HAP-1 (cell line): Measurements from ENCODE around the gene MKLN1.

ENCODE experiments used
- DNase-seq, 2 experiments: peaks; one replicate each; pipeline ENCODE4 v3.0.0-alpha.2; 2016 to 2020; ENCODE audit warnings: low spot score in 2 of 2
- H3K27me3 ChIP-seq: fragments of 250-450 bp; sonication (Bioruptor Pico); 2 replicates; pipeline ENCODE4 v1.5.1; 2020; ENCODE audit warnings: low read depth, mild to moderate bottlenecking, moderate library complexity
- H3K36me3 ChIP-seq: fragments of 250-450 bp; sonication (Bioruptor Pico); replicated peaks from 2 replicates; pipeline ENCODE4 v1.5.1; 2020; ENCODE audit warnings: mild to moderate bottlenecking
- H3K4me1 ChIP-seq: fragments of 250-450 bp; sonication (Bioruptor Pico); 2 replicates; pipeline ENCODE4 v1.5.1; 2020; ENCODE audit warnings: mild to moderate bottlenecking
- H3K4me3 ChIP-seq: fragments of 250-450 bp; sonication (Bioruptor Pico); 2 replicates; pipeline ENCODE4 v1.5.1; 2020; ENCODE audit warnings: mild to moderate bottlenecking, moderate library complexity
- H3K9me3 ChIP-seq: fragments of 250-450 bp; sonication (Bioruptor Pico); 2 replicates; pipeline ENCODE4 v1.5.1; 2020; ENCODE audit warnings: mild to moderate bottlenecking, moderate library complexity
- in situ Hi-C: fragments of 300-500 bp; cut with MboI; formaldehyde crosslinking; loops from 3 replicates; pipeline ENCODE4 v1.14.3; 2020; ENCODE audit warnings: low sequenced_read_pairs, inconsistent platforms, mixed read lengths

MKLN1 gene

DNA sequence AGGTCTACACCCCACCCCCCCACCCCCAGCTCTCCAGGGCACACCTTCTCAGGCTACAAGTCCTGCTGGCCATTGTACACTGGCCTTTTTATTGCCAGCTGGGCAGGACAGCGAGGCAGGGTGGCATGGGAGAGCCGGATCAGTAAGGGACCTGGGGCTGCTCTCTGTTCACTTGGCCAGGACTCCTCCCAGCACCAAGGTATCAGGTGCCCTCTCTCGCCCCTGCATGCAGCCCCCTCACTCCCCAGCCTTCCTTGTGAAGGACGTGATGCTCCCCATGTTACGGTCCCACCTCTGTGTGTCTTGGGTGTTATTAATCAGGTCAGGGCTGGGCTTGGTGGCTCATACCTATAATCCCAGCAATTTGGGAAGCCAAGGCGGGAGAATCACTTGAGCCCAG, 202.5 kb downstream of the MKLN1 start:
- in situ Hi-C loops = no loop called here
- Histone ChIP-seq H3K27me3 (no peaks in the 10 kb centered on the region), H3K4me1 (no peaks in the 10 kb centered on the region), H3K9me3 (no peaks in the 10 kb centered on the region), H3K36me3 (no peaks in the 10 kb centered on the region), H3K4me3 (no peak overlapping the region)
- DNase-seq = no peak

DNA sequence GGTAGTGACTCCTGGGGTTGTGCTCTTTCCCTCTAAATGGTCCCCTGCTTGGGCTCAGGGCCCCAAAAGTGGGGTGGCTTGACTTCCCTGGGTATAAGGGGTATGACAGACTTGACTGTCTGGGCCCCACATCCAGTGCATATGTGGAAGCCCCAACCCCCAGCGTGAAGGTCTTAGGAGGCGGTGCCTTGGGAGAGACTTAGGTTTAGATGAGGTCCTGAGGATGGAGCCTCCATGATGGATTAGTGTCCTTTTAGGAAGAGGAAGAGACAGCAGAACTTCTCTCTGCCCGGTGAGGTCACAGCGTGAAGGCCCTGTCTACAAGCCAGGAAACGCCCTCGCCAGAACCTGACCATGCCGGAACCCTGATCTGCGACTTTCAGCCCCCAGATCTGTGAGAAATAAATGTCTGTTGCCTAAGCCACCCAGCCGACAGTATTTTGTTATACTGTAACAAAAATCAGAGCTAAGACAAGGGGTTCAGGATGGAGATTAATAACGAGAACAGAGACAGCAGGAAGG, 205.0 kb downstream of the MKLN1 start:
- Histone ChIP-seq H3K27me3 (no peaks in the 10 kb centered on the region), H3K4me1 (no peaks in the 10 kb centered on the region), H3K9me3 (no peaks in the 10 kb centered on the region), H3K36me3 (no peaks in the 10 kb centered on the region), H3K4me3 (no peak overlapping the region)
- in situ Hi-C loops = no loop called here
- no peak for DNase-seq

DNA sequence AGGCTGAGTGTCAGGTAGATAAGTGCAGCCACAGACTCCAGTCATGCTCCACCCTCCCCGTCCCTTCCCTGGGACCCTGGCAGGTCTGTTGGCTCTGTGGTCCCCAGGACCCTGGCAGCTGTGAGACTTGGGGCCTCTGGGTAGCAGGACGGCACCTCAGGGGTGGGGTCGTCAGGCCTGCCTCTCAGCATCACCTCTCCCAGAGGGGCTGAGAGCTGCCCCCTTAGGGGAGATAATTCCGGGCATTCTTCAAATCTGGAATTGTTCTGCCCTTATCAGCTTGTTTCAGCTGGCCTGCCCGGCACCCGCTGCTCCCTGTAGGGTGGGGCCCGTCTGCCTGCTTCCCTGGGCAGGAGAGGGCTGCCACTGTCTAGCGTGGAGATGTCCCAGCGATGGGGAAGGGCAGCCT, 205.5 kb downstream of the MKLN1 start:
- H3K9me3 ChIP-seq = no peaks in the 10 kb centered on the region
- in situ Hi-C loops = no loop called here
- H3K36me3 ChIP-seq = no peaks in the 10 kb centered on the region
- H3K4me1 ChIP-seq = no peaks in the 10 kb centered on the region
- H3K27me3 ChIP-seq = no peaks in the 10 kb centered on the region
- no peak for DNase-seq
- H3K4me3 ChIP-seq = no peak overlapping the region

DNA sequence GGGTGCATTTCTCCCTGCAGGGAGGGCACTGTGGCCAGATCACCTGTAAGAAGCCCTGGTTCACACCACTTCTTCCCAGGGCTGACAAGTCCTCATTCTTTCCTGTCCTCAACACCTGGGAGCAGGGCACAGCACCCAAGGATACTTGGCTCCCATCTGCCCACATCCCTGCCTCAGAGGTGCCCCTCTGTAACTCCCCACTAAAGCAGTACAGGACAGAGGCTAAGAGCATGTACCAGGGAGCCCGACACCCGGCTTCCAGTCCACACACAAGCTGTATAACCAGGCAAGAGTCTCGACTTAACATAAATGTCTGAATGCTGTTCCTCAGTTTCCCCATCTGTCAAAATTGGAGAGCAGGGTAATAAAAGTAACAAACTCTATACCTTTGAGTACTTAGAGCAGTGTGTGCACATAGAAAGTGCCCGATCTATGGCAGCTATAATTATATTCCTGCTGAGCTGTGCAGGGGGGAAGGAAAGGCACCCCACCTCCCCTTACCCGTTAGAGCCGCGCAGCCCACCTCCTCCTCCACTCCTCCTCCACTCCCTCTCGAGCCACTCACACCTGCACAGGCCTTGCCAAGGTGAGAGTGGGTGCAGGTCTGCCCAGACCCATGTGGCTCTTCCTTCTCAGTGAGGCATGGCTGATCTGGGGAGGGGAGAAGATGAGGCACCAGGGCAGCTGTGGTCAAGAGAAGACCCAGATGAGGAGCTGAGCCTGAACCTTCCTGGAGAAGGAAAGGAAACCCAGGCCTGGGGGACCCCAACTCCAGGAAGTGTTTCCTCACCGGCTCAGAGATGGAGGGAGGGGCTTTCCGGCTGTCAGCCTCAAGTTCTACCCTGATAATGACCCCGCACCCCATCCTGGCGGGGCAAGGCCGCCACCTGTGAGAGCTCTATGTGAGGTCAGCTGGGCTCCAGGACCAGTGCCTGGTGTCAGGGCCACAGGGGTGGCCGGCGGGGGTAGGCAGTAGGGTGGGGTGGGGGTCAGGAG, 206.2 kb downstream of the MKLN1 start:
- DNase-seq = no peak
- in situ Hi-C loops = no loop called here
- no peaks in the 10 kb centered on the region for H3K27me3 ChIP-seq
- H3K9me3 ChIP-seq = no peaks in the 10 kb centered on the region
- no peak overlapping the region for H3K4me3 ChIP-seq
- H3K36me3 ChIP-seq = no peaks in the 10 kb centered on the region
- H3K4me1 ChIP-seq = no peaks in the 10 kb centered on the region

DNA sequence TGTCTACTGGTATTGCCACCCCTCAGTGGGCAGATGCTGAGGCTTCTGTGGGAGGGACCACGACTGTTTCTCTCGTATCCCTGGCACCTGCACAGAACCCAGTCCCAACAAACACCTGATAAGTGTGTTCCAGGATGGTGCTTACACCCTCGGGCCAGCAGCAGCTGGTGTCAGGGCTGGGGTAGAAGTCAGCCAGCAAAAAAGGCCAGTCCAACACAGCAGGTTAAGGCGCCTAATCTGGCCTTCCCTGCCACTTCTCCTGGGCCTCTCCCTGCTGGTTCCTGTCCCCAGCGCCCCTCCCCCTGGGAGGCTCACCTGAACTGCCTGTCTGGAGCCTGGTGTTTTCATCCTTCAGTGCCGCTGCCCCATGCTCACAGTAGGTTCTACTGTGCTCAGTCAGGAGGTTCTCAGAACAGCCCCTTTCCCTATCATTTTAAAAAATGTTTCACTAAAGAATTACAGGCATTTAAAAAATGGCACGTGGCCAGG, 208.7 kb downstream of the MKLN1 start:
- Histone ChIP-seq H3K4me1 (no peaks in the 10 kb centered on the region), H3K36me3 (no peaks in the 10 kb centered on the region; the same call in 1 of the 2 replicates), H3K9me3 (no peaks in the 10 kb centered on the region), H3K27me3 (no peaks in the 10 kb centered on the region), H3K4me3 (no peak overlapping the region)
- DNase-seq = no peak
- in situ Hi-C loops = no loop called here

GRCh38 chr7:131537571-131537978, 209.9 kb downstream of the MKLN1 start:
- no peaks in the 10 kb centered on the region for H3K27me3 ChIP-seq
- in situ Hi-C loops = no loop called here
- no peaks in the 10 kb centered on the region for H3K4me1 ChIP-seq
- no peak for DNase-seq
- no peaks in the 10 kb centered on the region for H3K9me3 ChIP-seq
- no peak overlapping the region for H3K4me3 ChIP-seq
- H3K36me3 ChIP-seq = no peaks in the 10 kb centered on the region; the same call in 1 of the 2 replicates

DNA sequence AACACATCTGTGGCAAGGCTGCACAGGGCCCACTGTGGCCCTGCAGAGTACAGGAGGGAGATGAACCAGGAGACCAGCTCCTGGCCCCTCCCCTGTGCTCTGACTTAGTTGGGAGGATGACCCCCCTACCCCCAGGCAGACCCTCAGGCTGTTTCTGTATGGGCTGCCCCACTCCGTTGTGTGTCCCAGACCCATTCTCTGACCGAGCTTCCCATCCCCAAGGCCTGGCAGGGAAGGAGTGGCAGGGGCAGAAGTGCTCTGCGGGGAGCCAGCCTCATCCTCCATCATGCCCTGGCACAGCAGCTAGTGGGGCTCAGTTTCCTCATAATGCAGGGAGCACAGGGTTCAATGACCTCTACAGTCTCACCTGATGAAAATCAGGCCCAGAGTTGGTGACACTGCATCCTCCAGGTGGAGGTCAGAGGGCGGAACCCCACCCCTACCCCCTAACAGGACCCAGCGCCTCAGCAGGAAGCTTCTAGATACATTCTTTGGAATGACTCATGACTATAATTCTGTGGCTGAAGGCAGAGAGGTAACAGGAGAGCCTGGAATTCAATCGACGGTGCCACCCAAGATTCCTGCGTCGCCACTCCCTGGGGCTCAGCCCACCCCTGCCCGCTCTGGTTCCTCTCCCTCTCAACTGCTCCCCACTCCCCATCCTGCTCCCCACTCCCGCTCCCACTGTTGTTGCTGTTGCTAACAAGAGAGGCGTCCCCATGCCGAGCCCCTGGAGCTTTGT, 210.6 kb downstream of the MKLN1 start:
- no peak for DNase-seq
- Histone ChIP-seq H3K4me1 (no peaks in the 10 kb centered on the region), H3K36me3 (no peaks in the 10 kb centered on the region; the same call in 1 of the 2 replicates)

DNA sequence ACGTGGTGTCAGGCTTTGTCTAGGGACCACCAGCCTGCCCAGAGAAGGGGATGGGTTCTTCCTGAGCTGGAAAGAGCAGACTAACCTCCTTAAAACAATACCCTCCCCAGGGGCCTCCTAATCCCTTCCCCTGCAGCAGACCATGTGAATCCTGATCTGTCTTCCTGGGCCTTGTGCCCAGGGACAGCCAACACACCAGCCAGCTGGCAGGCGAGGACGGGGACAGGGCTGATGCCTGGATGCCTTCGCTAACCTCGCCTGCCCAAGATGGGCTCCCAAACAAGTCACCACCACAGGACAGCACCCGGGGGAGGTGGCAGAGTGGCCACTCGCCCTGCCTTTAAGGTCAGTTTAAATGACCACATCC, 211.1 kb downstream of the MKLN1 start:
- in situ Hi-C loops = no loop called here
- no peaks in the 10 kb centered on the region for H3K27me3 ChIP-seq
- H3K4me1 ChIP-seq = no peaks in the 10 kb centered on the region
- H3K4me3 ChIP-seq = no peak overlapping the region
- H3K36me3 ChIP-seq = no peaks in the 10 kb centered on the region; the same call in 1 of the 2 replicates
- H3K9me3 ChIP-seq = no peaks in the 10 kb centered on the region
- DNase-seq = no peak

More for the DNA sequence above, 210.6 kb downstream of the MKLN1 start:
- H3K4me3 ChIP-seq = no peak overlapping the region
- H3K9me3 ChIP-seq = no peaks in the 10 kb centered on the region
- no peaks in the 10 kb centered on the region for H3K27me3 ChIP-seq
- in situ Hi-C loops = no loop called here

GRCh38 chr7:131540491-131541162, 213.0 kb downstream of the MKLN1 start:
- no peak for DNase-seq
- in situ Hi-C loops = no loop called here
- Histone ChIP-seq H3K9me3 (no peaks in the 10 kb centered on the region), H3K36me3 (no peaks in the 10 kb centered on the region; the same call in 1 of the 2 replicates), H3K4me1 (no peaks in the 10 kb centered on the region), H3K4me3 (no peak overlapping the region), H3K27me3 (no peaks in the 10 kb centered on the region)

- Histone ChIP-seq H3K4me3 (no peak overlapping the region), H3K27me3 (no peaks in the 10 kb centered on the region), H3K36me3 (no peaks in the 10 kb centered on the region; the same call in 1 of the 2 replicates), H3K4me1 (no peaks in the 10 kb centered on the region), H3K9me3 (no peaks in the 10 kb centered on the region)
- DNase-seq = no peak
- in situ Hi-C loops = no loop called here
Measured at GRCh38 chr7:131543298-131543697, 215.6 kb downstream of the MKLN1 start.

DNA sequence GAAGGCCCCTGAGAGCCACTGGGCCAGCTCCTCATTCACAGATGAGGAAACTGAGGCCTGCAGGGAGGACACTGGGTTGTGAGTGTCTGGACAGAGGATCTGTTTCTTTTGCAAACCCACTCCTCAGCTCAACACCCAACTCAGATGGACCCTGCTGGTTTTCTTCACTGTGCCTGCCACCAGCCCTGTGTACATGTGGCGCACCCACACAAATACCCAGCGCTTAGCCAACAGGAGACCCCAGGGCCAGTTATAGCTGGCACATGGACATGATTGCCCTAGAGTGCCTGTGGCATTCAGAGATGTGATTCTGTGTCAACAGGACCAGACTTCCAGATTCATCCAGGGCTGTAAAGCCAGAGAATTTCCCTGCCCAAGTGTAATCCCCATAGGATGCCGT, 216.3 kb downstream of the MKLN1 start:
- Histone ChIP-seq H3K27me3 (no peaks in the 10 kb centered on the region), H3K36me3 (no peaks in the 10 kb centered on the region; the same call in none of the 2 replicates), H3K9me3 (no peaks in the 10 kb centered on the region; the same call in 1 of the 2 replicates), H3K4me3 (no peak overlapping the region), H3K4me1 (no peaks in the 10 kb centered on the region)
- in situ Hi-C loops = no loop called here
- no peak for DNase-seq

- peak in 1 of 2 experiments; percentile 38 for DNase-seq
- in situ Hi-C loops = no loop called here
- Histone ChIP-seq H3K36me3 (no peaks in the 10 kb centered on the region; the same call in 1 of the 2 replicates), H3K4me3 (no peak overlapping the region), H3K4me1 (no peaks in the 10 kb centered on the region), H3K27me3 (no peaks in the 10 kb centered on the region), H3K9me3 (no peaks in the 10 kb centered on the region; the same call in 1 of the 2 replicates)
Measured at GRCh38 chr7:131544449-131545301, 217.0 kb downstream of the MKLN1 start.
